Lower leg skin (tissue), 3 donors: Measurements from ENCODE around the gene SPRR2A.

Source experiments
- POLR2A ChIP-seq, 2 donors: fragments of 450-650 bp; IDR thresholded peaks; one replicate each; pipeline ENCODE4 v1.6.1; 2016 to 2017; ENCODE audit warnings: antibody characterized with exemption in 2 of 2, mild to moderate bottlenecking in 1 of 2, moderate library complexity in 1 of 2
- TF ChIP-seq, protein P1 (sequence below), 3 donors: fragments of 450-650 bp; IDR thresholded peaks; one replicate each; pipeline ENCODE4 v1.5.1; 2016; ENCODE audit warnings: antibody characterized with exemption in 3 of 3, mild to moderate bottlenecking in 3 of 3, moderate library complexity in 2 of 3

DNA sequence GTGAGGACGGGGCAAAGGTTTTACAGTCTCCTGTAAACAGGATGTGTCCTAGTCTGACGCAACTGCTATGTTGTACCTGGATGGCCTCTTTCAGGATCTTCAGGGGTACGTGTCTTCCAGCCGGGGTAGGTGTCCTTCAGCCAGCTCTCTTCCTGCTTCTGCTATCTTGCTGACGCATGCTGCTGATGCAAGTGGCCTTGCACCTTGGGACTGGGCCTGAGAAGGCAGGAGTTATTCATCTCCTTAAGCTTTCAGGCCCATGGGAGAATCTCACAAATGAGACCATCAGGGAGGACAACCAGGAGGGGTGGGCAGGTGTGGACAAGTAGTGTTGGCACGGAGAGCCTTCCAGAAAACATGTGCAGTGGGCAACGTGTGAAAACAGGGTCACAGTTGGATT lies 34.2 kb downstream of the SPRR2A start:
- TF ChIP-seq, protein P1, sequence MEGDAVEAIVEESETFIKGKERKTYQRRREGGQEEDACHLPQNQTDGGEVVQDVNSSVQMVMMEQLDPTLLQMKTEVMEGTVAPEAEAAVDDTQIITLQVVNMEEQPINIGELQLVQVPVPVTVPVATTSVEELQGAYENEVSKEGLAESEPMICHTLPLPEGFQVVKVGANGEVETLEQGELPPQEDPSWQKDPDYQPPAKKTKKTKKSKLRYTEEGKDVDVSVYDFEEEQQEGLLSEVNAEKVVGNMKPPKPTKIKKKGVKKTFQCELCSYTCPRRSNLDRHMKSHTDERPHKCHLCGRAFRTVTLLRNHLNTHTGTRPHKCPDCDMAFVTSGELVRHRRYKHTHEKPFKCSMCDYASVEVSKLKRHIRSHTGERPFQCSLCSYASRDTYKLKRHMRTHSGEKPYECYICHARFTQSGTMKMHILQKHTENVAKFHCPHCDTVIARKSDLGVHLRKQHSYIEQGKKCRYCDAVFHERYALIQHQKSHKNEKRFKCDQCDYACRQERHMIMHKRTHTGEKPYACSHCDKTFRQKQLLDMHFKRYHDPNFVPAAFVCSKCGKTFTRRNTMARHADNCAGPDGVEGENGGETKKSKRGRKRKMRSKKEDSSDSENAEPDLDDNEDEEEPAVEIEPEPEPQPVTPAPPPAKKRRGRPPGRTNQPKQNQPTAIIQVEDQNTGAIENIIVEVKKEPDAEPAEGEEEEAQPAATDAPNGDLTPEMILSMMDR (IDR thresholded peaks at IDR 0.05) = no peak
- no peak for TF ChIP-seq POLR2A (IDR thresholded peaks at IDR 0.05)
